HG02678 (cell line): ENCODE results near the gene GMNN.

Source experiments
- ATAC-seq: cut with Tn5 transposase; IDR thresholded peaks from one replicate; pipeline ENCODE4 v1.9.1; 2021; ENCODE audit warnings: mild to moderate bottlenecking, moderate library complexity; ENCODE audit not compliant: unreplicated experiment

The GMNN gene

GRCh38 chr6:24799541-24799915 lies 24.8 kb downstream of the GMNN start:
- no peak for ATAC-seq

- ATAC-seq, result no peak
Measured at GRCh38 chr6:24802271-24803059, 27.7 kb downstream of the GMNN start.

DNA sequence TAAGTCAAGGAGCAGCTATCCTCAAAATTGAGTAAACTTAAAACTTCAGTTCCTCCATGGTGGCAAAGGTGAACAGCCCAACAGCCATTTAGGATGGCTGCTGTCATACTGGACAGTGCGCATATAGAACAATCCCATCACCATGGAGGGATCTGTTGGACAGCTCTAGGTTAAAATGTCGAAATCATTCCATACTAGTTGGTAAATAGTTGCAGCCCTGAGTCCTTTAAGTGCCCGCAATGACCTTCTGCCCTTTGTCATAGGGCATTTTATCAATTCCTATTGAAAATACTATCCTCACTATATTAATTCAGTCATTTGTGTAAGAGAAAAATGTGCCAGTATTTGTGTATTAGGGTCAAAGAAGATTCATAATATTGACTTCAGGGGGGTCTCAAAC lies 32.8 kb downstream of the GMNN start:
- ATAC-seq, result no peak

- no peak for ATAC-seq
Measured at GRCh38 chr6:24809728-24810127, 35.0 kb downstream of the GMNN start.

- ATAC-seq, result no peak
Measured at GRCh38 chr6:24818346-24818745, 43.6 kb downstream of the GMNN start.

GRCh38 chr6:24821860-24822444 lies 47.2 kb downstream of the GMNN start:
- no peak for ATAC-seq

- ATAC-seq, result no peak
Measured at GRCh38 chr6:24822696-24823095, 48.0 kb downstream of the GMNN start.

GRCh38 chr6:24823185-24823584 lies 48.4 kb downstream of the GMNN start:
- ATAC-seq, result no peak

DNA sequence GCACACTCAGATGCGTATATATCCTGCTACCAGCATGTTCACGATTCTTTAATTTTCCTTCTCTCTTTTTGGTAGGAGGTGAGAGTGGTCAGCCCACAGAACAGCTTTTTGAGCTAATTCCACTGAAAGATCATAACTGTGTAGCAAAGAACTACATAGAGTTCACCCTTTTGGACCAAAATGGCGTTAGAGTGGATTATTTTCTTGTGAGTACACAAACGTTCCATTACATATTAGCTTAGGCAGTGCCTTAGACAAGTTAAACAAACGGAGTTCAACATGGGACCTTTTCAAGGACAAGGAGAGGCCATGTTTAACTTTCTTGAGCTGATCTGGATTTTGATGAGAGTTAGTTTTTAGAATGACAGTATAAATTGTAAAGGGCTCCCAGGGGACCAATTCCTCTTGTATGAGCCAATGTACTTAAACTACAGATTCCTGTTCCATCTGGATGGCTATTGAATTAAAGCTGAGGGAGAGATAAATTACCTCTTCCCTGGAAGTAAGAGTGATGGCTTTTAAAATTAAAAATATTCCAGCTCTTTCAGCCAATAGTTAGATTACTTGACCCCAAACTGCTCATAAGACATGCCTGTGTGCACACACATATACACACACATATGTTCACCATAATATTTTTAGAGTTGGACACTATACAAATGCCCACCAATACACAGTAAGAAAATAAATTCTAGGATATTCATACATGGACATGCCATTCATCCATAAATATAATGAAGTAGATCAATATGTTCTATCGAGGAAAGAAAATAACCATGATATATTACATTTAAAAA lies 49.6 kb downstream of the GMNN start:
- no peak for ATAC-seq

DNA sequence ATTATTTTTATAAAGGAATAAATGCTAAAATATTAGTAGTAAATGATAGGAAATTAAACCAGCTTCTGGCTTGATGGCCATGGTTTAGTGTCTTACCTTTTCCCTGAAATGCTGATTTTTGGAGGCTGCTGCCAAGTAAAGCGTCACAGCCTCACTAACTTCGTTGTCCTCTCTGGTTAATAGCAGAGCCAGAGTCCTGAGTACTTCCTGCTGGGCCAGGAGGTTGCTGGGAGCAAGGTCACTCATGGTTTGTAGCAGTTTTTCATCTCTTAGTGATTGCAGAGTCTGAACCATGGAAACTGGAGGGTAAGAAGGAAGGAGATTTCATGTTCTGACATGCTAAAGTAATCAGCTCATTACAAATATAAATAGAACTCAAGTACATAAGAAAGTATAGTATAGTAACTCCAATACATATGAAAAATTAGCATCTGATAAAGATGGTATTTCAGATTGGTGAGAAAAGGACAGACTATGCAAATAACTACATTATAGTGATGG lies 50.4 kb downstream of the GMNN start:
- ATAC-seq, result no peak

- no peak for ATAC-seq
Measured at GRCh38 chr6:24827162-24827561, 52.4 kb downstream of the GMNN start.

DNA sequence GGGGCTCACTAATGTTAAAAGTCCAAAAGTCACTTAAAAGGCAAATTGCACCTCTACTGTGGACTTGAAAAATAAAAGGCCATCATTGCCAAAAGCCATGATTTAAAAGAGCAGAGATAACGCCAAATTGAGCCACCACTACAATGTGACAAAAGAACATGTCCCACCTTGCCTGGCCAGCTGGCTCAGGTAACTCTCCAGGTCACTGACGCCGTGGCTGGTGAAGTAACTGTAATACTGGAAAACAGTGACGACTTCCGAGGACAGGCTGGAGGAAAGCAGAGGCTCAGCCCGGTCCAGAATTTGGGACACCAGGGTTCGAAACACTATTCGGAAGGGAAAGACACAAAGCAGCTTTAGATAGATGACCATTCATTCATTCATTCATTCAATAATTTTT lies 53.2 kb downstream of the GMNN start:
- no peak for ATAC-seq

DNA sequence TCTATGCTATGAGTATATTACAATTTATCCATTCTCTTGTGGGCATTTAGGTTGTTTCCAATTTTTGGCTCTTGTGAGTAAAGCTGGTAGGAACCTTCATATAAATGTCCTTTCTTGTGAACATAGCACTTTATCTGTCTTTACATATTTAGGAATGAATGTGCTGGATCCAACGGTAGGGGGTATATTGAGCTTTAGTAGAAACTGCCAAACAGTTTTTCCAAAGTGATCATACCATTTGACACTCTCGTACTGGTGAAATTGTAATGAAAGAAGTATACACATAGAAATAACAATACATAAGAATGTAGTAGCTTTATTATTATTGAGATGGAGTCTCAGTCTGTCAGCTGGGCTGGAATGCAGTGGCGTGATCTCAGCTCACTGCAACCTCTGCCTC lies 54.9 kb downstream of the GMNN start:
- ATAC-seq, result no peak

GRCh38 chr6:24831771-24832716 lies 57.3 kb downstream of the GMNN start:
- ATAC-seq, result no peak

GRCh38 chr6:24832794-24833193 lies 58.1 kb downstream of the GMNN start:
- ATAC-seq, result no peak

DNA sequence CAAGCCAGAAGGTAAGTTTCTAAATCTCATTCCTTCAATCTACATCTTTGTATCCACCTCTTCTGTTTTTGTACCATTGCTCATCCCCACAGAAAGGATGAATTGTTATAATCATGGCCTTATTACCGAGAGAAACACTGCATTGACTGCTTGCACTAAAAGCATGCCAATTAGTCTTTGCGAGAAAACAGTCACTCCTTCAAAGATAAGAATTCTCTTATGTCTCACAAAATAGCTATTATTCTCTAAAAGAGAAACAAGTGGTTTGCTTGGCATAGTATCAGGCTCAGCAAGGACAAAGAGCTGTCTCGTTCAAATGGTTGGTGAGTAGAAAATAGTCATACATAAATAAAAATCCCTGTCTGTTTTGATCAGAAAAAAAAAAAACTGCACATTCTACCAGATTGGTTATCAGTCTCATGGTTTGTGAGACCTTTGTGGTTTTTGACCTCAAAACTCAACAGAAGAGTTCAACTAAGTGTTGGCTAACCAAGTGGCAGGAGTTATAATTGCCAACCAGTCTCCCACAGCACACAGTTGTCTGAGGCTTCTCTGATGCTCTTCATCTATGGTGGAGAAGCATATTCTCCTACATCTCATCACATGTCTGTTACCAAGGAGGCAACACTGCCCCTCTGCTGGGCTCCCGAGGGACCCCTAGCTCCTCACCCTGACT lies 59.1 kb downstream of the GMNN start:
- ATAC-seq, result no peak
